ENCODE results near the gene SLC35G4.

SLC35G4 gene

GRCh38 chr18:11567396-11567795 lies 42.0 kb upstream of the SLC35G4 start:
- H3K4me3 ChIP-seq (ENCODE audit: low read depth, low read length, poor library complexity, severe bottlenecking), result no peak overlapping the region
- H3F3A ChIP-seq (ENCODE audit: insufficient read depth, low read length), result no peaks in the 10 kb centered on the region
- H3K4me2 ChIP-seq (ENCODE audit: low read length), result no peak overlapping the region
- no peaks in the 10 kb centered on the region for H3K79me2 ChIP-seq (ENCODE audit: insufficient read depth, low read length)
- no peaks in the 10 kb centered on the region for H3K4me1 ChIP-seq (ENCODE audit: insufficient read depth, low read length, severe bottlenecking)
- H3K27me3 ChIP-seq (ENCODE audit: insufficient read depth, low read length), result no peaks in the 10 kb centered on the region
- no peaks in the 10 kb centered on the region for H3K9me2 ChIP-seq (ENCODE audit: low read depth, low read length)
- no peaks in the 10 kb centered on the region for H4K20me1 ChIP-seq (ENCODE audit: insufficient read depth, low read length)
- no peak for TF ChIP-seq EZH2 (IDR thresholded peaks at IDR 0.05; ENCODE audit: borderline replicate concordance, low read length)
- no peak for TF ChIP-seq CTCF (IDR thresholded peaks at IDR 0.05; ENCODE audit: low read length)
- no peak overlapping the region for H2AFZ ChIP-seq (ENCODE audit: low read length)
- no peaks in the 10 kb centered on the region for H3K9me3 ChIP-seq (ENCODE audit: low read length)
- no peak overlapping the region for H3K27ac ChIP-seq (ENCODE audit: low read depth, low read length, poor library complexity, severe bottlenecking)
- no peak overlapping the region for H3K9ac ChIP-seq (ENCODE audit: low read length)
- no peaks in the 10 kb centered on the region for H3K36me3 ChIP-seq (ENCODE audit: insufficient read depth, low read length)

- Histone ChIP-seq H3K36me3 (ENCODE audit: insufficient read depth, low read length) (no peaks in the 10 kb centered on the region), H4K20me1 (ENCODE audit: insufficient read depth, low read length) (no peaks in the 10 kb centered on the region), H3F3A (ENCODE audit: insufficient read depth, low read length) (no peaks in the 10 kb centered on the region), H3K27me3 (ENCODE audit: insufficient read depth, low read length) (no peaks in the 10 kb centered on the region), H3K9ac (ENCODE audit: low read length) (no peak overlapping the region), H3K4me2 (ENCODE audit: low read length) (no peak overlapping the region), H2AFZ (ENCODE audit: low read length) (no peak overlapping the region), H3K9me3 (ENCODE audit: low read length) (no peaks in the 10 kb centered on the region), H3K4me1 (ENCODE audit: insufficient read depth, low read length, severe bottlenecking) (no peaks in the 10 kb centered on the region), H3K9me2 (ENCODE audit: low read depth, low read length) (no peaks in the 10 kb centered on the region), H3K79me2 (ENCODE audit: insufficient read depth, low read length) (no peaks in the 10 kb centered on the region), H3K4me3 (ENCODE audit: low read depth, low read length, poor library complexity, severe bottlenecking) (no peak overlapping the region), H3K27ac (ENCODE audit: low read depth, low read length, poor library complexity, severe bottlenecking) (no peak overlapping the region)
- no peak for TF ChIP-seq EZH2 (IDR thresholded peaks at IDR 0.05; ENCODE audit: borderline replicate concordance, low read length)
- TF ChIP-seq CTCF (IDR thresholded peaks at IDR 0.05; ENCODE audit: low read length), result no peak
These were observed 39.3 kb upstream of the SLC35G4 start for GRCh38 chr18:11570073-11570588.

GRCh38 chr18:11570769-11571412 lies 38.5 kb upstream of the SLC35G4 start:
- Histone ChIP-seq H3K9ac (ENCODE audit: low read length) (no peak overlapping the region), H3K79me2 (ENCODE audit: insufficient read depth, low read length) (no peaks in the 10 kb centered on the region), H3K36me3 (ENCODE audit: insufficient read depth, low read length) (no peaks in the 10 kb centered on the region), H3K9me3 (ENCODE audit: low read length) (no peaks in the 10 kb centered on the region), H3K27me3 (ENCODE audit: insufficient read depth, low read length) (no peaks in the 10 kb centered on the region), H2AFZ (ENCODE audit: low read length) (no peak overlapping the region), H3K27ac (ENCODE audit: low read depth, low read length, poor library complexity, severe bottlenecking) (no peak overlapping the region), H4K20me1 (ENCODE audit: insufficient read depth, low read length) (no peaks in the 10 kb centered on the region), H3K4me1 (ENCODE audit: insufficient read depth, low read length, severe bottlenecking) (no peaks in the 10 kb centered on the region), H3F3A (ENCODE audit: insufficient read depth, low read length) (no peaks in the 10 kb centered on the region), H3K4me2 (ENCODE audit: low read length) (no peak overlapping the region), H3K9me2 (ENCODE audit: low read depth, low read length) (no peaks in the 10 kb centered on the region), H3K4me3 (ENCODE audit: low read depth, low read length, poor library complexity, severe bottlenecking) (no peak overlapping the region)
- TF ChIP-seq CTCF (IDR thresholded peaks at IDR 0.05; ENCODE audit: low read length) (peak; percentile 46; the same call in 1 of the 2 replicates), EZH2 (IDR thresholded peaks at IDR 0.05; ENCODE audit: borderline replicate concordance, low read length) (no peak)

All from OCI-LY1 (cell line).